Measurements from ENCODE around the gene ASTL.

Gene ASTL

GRCh38 chr2:96159084-96159830 is 21.0 kb upstream of the ASTL start:
- DNase-seq (ENCODE audit: low read depth, low spot score) = no peak

- no peak for DNase-seq (ENCODE audit: low read depth, low spot score)
Observed at GRCh38 chr2:96158554-96158940, 20.2 kb upstream of the ASTL start.

GRCh38 chr2:96157649-96158553 is 19.6 kb upstream of the ASTL start:
- peak; percentile 77 for DNase-seq (ENCODE audit: low read depth, low spot score)

GRCh38 chr2:96156926-96157648 is 18.8 kb upstream of the ASTL start:
- DNase-seq (ENCODE audit: low read depth, low spot score) = no peak

- no peak for DNase-seq (ENCODE audit: low read depth, low spot score)
Observed at GRCh38 chr2:96156011-96156820, 17.9 kb upstream of the ASTL start.

DNA sequence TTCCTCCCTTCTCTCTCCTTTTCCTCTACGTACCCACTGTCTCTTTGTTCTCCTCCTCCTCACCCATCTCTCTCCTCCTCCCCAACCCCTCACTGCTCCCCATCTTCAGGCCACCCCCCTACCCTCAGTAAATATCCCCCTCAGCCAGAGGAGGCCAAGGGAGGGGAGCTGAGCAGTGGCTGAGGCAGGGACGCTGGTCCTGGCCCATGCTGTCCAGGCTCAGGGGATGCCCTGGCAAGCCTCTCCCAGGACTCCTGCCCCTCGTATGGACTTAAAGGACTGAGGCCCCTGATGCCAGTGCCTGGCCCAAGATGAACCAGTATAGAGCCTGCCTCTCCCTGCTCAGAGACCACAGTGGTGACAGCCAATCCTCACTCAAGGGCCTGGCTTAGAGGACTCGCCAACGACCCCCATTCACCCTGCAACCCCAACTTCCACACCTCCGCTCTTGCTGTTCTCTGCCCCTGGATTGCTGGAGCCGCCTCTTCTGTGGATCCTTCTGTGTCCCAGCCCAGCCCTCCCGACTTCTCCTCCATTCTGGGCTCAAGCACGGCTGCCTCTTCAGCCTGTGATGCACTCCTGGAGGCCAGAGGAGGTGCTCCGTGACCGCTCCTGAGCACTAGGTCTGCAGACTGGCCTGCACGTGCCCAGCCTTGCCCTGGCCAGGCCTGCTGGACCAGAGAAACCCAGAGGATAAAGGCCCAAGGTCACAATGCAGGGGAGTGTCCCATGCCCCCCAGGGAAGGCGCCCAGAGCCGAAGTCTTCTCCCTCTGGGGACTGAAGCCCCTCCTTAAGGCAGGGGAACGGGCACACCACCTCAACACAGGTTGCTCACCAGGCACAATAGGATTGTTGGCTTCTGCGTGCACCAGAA is 16.4 kb upstream of the ASTL start:
- no peak for DNase-seq (ENCODE audit: low read depth, low spot score)

GRCh38 chr2:96153991-96154431 is 15.7 kb upstream of the ASTL start:
- no peak for DNase-seq (ENCODE audit: low read depth, low spot score)

DNA sequence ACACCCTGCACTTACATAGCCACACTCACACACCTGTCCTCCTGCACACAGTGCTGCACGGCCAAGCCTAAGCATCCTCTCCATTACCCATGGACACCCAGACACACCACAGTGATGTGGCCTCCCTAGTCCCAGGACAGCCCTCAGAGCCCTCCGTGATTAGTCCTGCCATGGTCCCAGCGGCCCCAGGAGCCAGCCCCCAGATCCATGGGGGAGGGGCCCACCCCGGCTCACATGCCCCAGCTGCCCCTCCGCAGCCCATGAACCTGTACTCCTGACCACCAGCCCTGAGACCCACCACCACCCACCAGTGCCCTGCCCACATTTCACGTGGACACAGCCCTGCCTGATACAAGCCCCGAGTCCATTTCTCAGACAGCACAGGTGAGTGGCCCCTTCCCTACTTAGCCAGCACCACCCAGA is 15.0 kb upstream of the ASTL start:
- DNase-seq (ENCODE audit: low read depth, low spot score) = no peak

- DNase-seq (ENCODE audit: low read depth, low spot score) = no peak
Observed at GRCh38 chr2:96152304-96153161, 14.2 kb upstream of the ASTL start.

- no peak for DNase-seq (ENCODE audit: low read depth, low spot score)
Observed at GRCh38 chr2:96151595-96152303, 13.4 kb upstream of the ASTL start.

GRCh38 chr2:96150791-96151594 is 12.7 kb upstream of the ASTL start:
- DNase-seq (ENCODE audit: low read depth, low spot score) = no peak

GRCh38 chr2:96150007-96150640 is 11.8 kb upstream of the ASTL start:
- no peak for DNase-seq (ENCODE audit: low read depth, low spot score)

GRCh38 chr2:96148410-96149217 is 10.3 kb upstream of the ASTL start:
- peak; percentile 91 for DNase-seq (ENCODE audit: low read depth, low spot score)

GRCh38 chr2:96147593-96148201 is 9.4 kb upstream of the ASTL start:
- no peak for DNase-seq (ENCODE audit: low read depth, low spot score)

DNA sequence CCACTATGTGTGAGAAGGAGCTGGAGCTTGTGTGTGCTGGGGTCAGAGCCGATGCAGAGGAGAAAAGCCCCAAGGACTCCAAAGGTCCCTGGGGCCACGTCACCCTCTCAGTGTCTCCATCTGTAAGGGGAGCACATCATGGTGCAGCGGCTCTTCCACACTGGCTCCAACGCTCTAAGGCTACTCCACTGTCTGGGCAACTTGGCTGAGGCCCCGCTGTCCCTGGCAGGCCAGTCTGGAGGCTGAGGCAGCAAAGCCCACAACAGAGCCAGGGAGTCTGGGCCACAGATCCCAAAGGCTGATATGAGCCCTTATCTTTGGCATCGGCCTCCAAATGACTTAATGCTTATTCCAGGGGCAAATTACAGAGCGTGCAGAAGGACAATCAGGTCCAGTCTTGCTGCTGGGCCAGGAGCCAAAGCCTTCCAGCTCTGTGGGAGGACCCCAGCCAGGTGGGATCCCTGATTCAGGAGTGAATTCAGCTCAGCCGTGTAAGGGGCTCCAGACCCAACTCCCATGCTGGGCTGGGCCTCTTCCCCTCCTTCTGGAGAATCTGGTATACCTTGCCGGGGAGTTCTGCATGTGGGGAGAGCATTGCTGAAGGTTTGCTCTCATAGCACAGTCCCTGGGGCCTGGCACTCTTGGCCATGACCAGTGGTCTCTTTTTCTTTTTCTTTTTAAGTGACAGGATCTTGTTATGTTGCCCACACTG is 8.7 kb upstream of the ASTL start:
- DNase-seq (ENCODE audit: low read depth, low spot score) = no peak

Data from activated CD4-positive, CD25-positive, alpha-beta regulatory T cell treated with anti-CD3 and anti-CD28 coated beads, Interleukin-2, amount 50 U/mL, for 16 hours (primary cell).